Right hindlimb (tissue), 1 donor: Measurements from ENCODE around the gene SH3RF3.

Experiments
- DNase-seq: peaks from one replicate; pipeline ENCODE4 v3.0.0-alpha.2; 2018

The SH3RF3 gene

GRCh38 chr2:109365131-109365530, 236.1 kb downstream of the SH3RF3 start:
- peak; percentile 6 for DNase-seq

- DNase-seq, result peak; percentile 13
These were observed 238.7 kb downstream of the SH3RF3 start for GRCh38 chr2:109367683-109368082.

DNA sequence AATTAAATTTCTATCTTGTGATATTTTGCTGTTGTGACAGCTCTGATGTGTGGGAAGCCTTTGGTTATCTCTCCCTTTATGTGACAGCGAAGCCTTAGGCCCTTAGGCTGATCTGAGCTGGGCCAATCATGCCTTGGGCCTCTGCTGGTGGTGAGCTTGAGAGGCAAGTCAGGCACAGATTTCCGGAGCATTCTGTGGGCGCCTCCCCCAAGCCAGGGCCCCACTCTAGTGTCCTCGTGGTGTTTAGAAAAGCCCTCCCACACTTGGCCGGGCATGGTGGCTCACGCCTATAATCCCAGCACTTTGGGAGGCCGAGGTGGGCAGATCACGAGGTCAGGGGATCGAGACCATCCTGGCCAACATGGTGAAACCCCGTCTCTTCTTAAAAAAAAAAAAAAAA, 239.8 kb downstream of the SH3RF3 start:
- DNase-seq, result peak; percentile 13

- DNase-seq, result peak; percentile 7
These were observed 240.7 kb downstream of the SH3RF3 start for GRCh38 chr2:109369671-109370191.

DNA sequence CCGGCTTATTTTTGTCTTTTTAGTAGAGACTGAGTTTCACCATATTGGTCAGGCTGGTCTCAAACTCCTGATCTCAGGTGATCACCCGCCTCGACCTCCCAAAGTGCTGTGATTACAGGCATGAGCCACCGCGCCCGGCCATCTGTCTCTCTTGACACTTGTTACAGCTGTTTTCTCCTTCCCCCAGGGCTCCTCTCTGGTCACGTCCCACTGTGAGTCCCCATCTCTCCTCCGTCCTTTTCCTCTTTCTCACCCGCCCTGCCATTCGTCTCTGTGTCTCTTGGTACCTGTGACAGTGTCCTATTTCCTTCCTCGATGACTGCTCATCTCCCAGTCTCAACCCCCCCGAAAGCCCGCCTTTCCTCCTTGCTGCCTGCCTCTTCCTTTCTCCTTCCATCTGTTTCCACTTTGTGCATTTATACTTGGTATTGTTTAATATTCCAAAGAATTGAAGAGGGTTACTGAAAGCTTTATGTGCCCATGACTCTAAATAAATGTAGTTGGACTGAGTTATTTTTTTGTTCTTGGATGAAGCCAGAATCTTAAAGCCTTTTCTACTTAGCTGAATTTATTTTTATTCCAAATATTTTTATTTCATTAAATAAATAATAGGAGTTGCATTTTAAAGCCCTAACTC, 241.5 kb downstream of the SH3RF3 start:
- DNase-seq, result peak; percentile 6

GRCh38 chr2:109371481-109372170, 242.6 kb downstream of the SH3RF3 start:
- peak; percentile 13 for DNase-seq

DNA sequence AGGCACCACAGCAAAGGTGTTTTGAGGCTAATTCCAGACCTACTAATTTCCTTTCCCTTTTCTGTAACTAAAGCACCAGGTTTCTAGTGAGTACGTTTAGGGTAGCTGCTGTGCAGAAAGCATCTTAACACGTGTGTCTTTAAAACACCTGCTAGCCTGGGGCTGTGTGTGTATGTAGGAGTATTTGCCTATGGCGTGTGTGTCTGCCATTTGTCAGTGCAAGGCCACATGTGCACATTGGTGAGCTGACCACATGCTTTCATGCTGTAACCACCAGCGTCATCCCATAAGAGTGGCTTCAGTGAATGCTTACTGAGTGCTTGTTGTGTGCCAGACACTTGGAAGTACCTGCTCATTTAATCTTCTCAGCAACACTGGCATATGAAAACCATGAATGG, 243.2 kb downstream of the SH3RF3 start:
- DNase-seq, result no peak

DNA sequence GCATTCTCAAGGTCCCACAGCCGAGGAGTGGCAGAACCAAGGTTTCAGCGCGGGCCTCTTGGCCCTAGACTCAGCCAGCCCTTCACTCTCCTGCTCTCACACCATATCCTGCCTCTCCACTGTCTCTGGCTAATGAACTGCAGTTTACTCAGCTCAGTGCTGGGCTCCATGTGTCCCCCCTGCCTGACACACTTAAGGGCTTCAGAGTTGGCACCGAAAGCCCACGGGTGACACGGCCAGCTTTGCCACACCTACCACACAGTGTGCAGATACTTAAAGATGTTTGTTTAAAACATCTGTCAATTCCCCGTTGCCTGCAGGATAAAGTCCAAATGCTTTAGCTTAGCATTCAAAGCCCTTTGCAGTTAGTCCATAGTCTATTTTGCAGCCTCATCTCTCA, 243.6 kb downstream of the SH3RF3 start:
- peak; percentile 11 for DNase-seq

GRCh38 chr2:109373791-109374547, 245.0 kb downstream of the SH3RF3 start:
- peak; percentile 4 for DNase-seq

DNA sequence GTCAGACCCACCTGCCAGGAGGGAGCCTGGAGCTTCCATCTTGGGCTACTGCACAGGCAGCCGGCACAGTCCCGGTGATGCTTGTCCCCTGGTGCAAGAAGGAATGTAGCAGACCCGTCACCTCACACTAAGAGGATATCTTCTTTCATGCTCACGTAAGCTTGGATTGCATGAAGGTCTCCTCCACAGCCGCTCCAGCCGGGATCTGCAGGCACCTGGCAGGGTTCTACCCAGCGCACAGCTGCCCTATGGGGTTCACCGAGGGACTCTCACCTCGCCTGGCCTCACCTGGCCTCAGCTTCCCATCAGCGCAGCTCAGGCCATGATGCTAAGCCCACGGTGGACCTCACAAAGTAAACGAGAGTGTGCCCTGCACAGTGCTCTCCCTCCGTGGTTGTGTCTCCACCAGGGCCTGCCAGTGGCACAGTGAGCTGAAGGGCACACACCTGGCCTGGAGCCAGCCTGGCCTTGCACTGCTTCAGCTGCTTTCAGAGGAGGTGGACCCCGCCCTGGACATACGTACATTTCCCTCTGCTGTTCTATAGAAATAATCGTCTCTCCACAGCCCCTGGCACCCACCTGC, 245.6 kb downstream of the SH3RF3 start:
- DNase-seq, result peak; percentile 8

DNA sequence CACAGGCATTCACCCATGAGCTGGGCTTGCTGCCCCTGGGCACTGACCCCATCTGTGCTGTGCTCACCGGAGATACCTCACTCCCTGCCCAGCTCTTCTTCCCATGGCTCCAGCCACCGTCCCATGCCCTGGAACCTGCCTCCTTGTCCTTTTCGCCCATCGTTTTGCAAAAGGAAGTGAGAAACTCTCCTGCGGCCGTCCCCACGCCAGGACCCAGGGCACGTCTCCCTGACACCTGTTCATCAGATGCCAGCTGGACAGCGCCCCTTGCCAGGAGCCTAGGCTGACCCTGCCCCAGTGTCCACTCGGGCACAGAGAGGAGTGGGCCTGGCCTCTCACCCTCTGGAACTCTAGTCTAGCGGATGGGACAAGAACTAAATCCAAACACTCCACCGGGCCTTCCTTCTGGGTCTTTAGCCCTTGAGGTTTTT, 246.1 kb downstream of the SH3RF3 start:
- peak; percentile 2 for DNase-seq

GRCh38 chr2:109375656-109376055, 246.7 kb downstream of the SH3RF3 start:
- DNase-seq, result peak; percentile 7

DNA sequence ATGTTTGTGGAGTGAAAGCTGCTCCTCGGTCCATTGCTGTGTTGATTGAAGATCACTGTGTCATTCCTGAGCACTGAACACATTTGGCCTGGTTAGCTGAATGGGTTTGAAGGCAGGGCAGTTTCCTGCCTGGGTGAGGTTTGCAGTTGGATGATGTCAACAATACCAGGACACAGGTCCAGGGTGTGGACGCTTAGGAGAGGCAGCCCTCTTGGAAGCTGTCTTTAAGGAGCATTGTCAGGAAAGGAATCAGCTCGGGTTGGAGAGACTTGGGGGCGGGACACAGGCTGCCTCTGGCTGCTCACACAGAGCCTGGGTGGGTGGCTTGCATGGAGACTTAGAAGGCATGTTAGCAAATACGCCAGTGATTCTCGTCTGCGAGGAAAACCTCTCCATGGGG, 247.1 kb downstream of the SH3RF3 start:
- DNase-seq, result peak; percentile 11

- peak; percentile 2 for DNase-seq
These were observed 247.9 kb downstream of the SH3RF3 start for GRCh38 chr2:109376796-109377495.

DNA sequence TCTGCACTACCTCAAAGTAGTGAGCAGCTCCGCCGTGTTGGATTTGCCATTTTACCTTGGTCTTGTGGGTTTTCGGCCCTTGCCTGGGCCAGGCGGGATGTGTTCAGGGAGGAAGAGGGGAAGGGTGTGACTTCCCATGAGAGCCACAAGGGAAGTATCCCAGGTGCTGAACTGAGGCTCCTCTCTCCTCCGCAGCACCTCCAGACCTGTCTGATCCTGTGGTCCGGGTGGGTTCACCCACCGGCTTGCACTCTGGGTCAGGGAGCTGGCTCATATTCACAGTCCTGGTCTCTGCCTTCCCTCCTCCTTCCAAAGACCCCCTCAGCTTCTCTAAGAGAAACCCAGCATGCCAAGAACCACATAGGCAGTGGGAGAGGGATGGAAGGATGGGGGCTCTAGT, 249.0 kb downstream of the SH3RF3 start:
- DNase-seq, result peak; percentile 8

- DNase-seq, result peak; percentile 10
These were observed 249.7 kb downstream of the SH3RF3 start for GRCh38 chr2:109378682-109379081.

- no peak for DNase-seq
These were observed 250.5 kb downstream of the SH3RF3 start for GRCh38 chr2:109379507-109379906.

GRCh38 chr2:109380502-109381326, 251.7 kb downstream of the SH3RF3 start:
- DNase-seq, result peak; percentile 51

DNA sequence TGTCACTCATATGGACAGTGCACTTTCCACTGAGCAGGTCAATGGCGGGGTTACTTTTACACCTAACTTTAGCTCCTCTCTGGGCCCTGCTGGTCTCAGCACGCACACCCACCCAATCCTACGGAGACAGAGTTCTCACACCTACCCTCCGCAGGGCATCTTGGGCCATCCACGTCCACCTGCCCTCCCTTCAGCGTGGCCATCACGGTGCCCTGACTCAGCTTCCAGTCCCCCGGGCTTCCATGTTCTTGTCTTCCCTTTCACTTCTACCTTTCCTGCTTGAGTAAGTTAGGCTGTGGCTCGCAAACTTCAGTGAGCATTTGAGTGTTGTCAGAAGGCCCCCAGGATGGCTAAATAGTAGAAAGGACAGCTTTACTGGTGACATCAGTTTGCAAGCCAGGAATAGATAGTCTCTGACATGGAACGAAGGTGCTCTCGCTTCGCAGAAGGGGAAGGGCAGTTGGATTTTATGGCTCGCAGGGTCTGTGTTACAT, 252.4 kb downstream of the SH3RF3 start:
- DNase-seq, result peak; percentile 4

DNA sequence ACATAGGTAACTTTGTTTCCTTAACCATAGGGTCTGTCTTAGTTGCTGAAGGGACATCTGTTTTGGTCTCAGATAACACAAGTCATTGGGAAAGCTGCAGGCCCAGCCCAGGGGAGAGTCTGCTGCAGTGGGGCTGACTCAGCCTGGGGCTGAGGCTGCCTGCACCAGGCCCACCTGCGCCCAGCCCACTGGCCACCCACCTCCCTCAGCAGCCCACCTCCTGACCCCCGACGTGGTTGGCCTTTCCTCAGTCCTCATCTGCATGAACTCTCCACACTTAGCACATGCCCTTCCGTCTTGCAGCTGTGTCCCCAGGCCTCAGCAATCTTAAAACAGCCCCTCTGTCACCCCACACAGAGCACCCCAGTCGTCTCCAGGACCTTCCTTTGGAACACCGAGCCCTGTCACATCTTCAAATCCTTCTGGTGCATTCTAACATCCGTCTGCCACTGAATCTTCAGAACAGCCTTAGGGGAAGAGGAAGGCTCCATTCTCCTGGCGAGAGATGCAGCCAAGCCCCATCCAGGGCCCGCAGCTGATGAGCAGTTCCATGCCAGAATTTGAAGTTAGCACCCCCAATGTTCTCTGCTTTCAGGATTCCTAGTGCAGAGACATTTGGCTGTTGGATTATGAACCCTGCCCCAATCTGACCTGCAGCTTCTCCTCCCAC, 253.4 kb downstream of the SH3RF3 start:
- DNase-seq, result peak; percentile 55

- peak; percentile 74 for DNase-seq
These were observed 253.9 kb downstream of the SH3RF3 start for GRCh38 chr2:109382951-109383350.
